ENCODE measurements around the gene CLCNKB. TPM values are rescaled to one million over a fixed set of nuclear protein-coding genes. Genes with fewer than 3 reads are reported as not detected.

CLCNKB gene
- total RNA-seq, 1 experiment from 2014 or later, result not detected

DNA sequence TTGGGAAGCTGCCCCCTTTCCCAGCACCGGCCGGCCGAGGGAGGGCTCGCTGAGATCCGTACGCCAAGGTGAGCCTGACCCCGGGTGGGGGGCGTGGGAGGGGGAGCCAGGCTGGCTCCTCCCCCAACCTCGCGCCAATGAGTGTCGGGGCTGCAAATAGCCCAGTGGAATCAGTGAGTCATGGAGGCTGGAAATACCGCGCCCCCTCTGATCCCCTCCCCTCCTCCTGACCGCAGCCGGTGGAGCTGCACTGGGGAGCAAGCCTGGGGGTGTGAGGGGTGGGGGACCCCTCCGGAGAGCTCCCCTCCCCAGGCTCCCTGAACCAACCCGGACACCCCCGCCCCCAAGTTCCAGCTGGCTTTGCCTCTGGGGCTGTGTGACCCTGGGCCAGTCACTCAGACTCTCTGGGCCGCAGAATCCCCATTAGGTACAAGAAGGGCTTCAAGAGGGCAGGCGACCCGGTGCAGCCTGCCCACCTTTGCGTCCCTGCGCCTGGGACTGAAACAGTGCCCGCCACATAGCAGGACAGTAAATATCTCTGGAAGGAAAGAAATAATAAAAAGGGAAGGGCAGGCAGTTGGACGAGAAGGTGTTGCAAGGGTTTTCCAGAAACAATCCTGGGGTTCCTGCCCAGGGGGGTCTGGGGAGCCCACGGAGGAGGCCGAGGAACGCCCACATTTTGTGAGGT lies 30.2 kb upstream of the CLCNKB start:
- BruUV-seq (replicated peaks), result no TSS peak
- H3K36me3 ChIP-seq (ENCODE audit: low read depth, low read length), result no peaks in the 10 kb centered on the region
- H3K9ac ChIP-seq (ENCODE audit: low read length), result no peak overlapping the region; the same call in 1 of the 2 replicates
- H4K20me1 ChIP-seq (ENCODE audit: low read length), result no peaks in the 10 kb centered on the region
- CTCF ChIA-PET, result no interaction called here
- no peaks in the 10 kb centered on the region for H3K79me2 ChIP-seq (ENCODE audit: low read length)
- no peaks in the 10 kb centered on the region for H3K9me2 ChIP-seq (replicated peaks; ENCODE audit: low read length)
- peak overlapping the region; percentile 72; the same call in 1 of the 2 replicates for H2AFZ ChIP-seq (ENCODE audit: low read length)
- TF ChIP-seq EZH2phosphoT487 (IDR thresholded peaks at IDR 0.05; ENCODE audit: borderline replicate concordance, low read length) (no peak), EZH2 (IDR thresholded peaks at IDR 0.05; ENCODE audit: low read length, unreplicated experiment) (no peak)
- TF ChIP-seq, protein P1, sequence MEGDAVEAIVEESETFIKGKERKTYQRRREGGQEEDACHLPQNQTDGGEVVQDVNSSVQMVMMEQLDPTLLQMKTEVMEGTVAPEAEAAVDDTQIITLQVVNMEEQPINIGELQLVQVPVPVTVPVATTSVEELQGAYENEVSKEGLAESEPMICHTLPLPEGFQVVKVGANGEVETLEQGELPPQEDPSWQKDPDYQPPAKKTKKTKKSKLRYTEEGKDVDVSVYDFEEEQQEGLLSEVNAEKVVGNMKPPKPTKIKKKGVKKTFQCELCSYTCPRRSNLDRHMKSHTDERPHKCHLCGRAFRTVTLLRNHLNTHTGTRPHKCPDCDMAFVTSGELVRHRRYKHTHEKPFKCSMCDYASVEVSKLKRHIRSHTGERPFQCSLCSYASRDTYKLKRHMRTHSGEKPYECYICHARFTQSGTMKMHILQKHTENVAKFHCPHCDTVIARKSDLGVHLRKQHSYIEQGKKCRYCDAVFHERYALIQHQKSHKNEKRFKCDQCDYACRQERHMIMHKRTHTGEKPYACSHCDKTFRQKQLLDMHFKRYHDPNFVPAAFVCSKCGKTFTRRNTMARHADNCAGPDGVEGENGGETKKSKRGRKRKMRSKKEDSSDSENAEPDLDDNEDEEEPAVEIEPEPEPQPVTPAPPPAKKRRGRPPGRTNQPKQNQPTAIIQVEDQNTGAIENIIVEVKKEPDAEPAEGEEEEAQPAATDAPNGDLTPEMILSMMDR (conservative IDR thresholded peaks at IDR 0.05; ENCODE audit: low read depth, low read length), result no peak
- peak; percentile 36 for DNase-seq
- H3F3A ChIP-seq (ENCODE audit: low read length, unreplicated experiment), result no peaks in the 10 kb centered on the region
- H3K4me2 ChIP-seq (ENCODE audit: low read length), result peak overlapping the region; percentile 81
- H3K9me3 ChIP-seq (ENCODE audit: low read length), result no peaks in the 10 kb centered on the region
- POLR2A ChIA-PET (ENCODE audit: unreplicated experiment), result no interaction called here
- no peak overlapping the region for H3K27ac ChIP-seq (ENCODE audit: low read length)
- peak; percentile 12; the same call in 1 of the 2 replicates for ATAC-seq
- intact Hi-C loops (cut with micrococcal nuclease), result no loop called here
- peak overlapping the region; percentile 58; the same call in 1 of the 2 replicates for H3K4me3 ChIP-seq (ENCODE audit: low read length)
- peaks cover 6% of the 10 kb centered on the region for H3K4me1 ChIP-seq (ENCODE audit: insufficient read depth, low read length)
- no peaks in the 10 kb centered on the region for H3K27me3 ChIP-seq (ENCODE audit: low read length)

DNA sequence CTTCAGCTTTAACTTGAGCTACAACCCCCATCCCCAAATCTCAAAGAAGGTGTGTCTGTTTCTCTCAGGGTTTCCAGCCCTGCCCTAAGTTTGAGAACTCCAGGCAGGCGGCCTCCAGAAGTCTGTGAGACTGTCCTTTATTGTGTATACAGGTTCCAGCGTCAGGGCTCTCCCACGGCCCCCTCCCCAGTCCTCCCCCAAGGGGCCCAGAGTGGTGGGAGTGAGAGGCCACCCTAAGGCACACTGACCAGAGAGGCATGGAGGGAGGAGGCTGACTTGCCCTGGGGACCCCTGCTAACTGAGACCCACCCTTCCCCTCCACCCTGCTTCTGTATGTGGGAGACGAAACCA lies 29.7 kb upstream of the CLCNKB start:
- Histone ChIP-seq H3K9me3 (ENCODE audit: low read length) (no peaks in the 10 kb centered on the region), H3K27me3 (ENCODE audit: low read length) (no peaks in the 10 kb centered on the region), H3K36me3 (ENCODE audit: low read depth, low read length) (no peaks in the 10 kb centered on the region), H3F3A (ENCODE audit: low read length, unreplicated experiment) (no peaks in the 10 kb centered on the region), H3K9me2 (replicated peaks; ENCODE audit: low read length) (no peaks in the 10 kb centered on the region), H2AFZ (ENCODE audit: low read length) (no peak overlapping the region), H3K27ac (ENCODE audit: low read length) (no peak overlapping the region), H3K4me1 (ENCODE audit: insufficient read depth, low read length) (peaks cover 6% of the 10 kb centered on the region), H3K79me2 (ENCODE audit: low read length) (no peaks in the 10 kb centered on the region), H4K20me1 (ENCODE audit: low read length) (no peaks in the 10 kb centered on the region), H3K9ac (ENCODE audit: low read length) (no peak overlapping the region), H3K4me3 (ENCODE audit: low read length) (no peak overlapping the region), H3K4me2 (ENCODE audit: low read length) (no peak overlapping the region)
- ChIA-PET POLR2A (ENCODE audit: unreplicated experiment) (no interaction called here), CTCF (no interaction called here)
- TF ChIP-seq EZH2 (IDR thresholded peaks at IDR 0.05; ENCODE audit: low read length, unreplicated experiment) (no peak), EZH2phosphoT487 (IDR thresholded peaks at IDR 0.05; ENCODE audit: borderline replicate concordance, low read length) (no peak)
- TF ChIP-seq, protein P1 (conservative IDR thresholded peaks at IDR 0.05; ENCODE audit: low read depth, low read length), result no peak
- ATAC-seq (no peak), DNase-seq (no peak)
- intact Hi-C loops (cut with micrococcal nuclease), result no loop called here
- no TSS peak for BruUV-seq (replicated peaks)
